ENCODE results near the gene SRC.

SRC gene

GRCh38 chr20:37445041-37445440, 99.1 kb downstream of the SRC start:
- no peak for DNase-seq (ENCODE audit: low spot score)
- no peak for TF ChIP-seq CTCF (IDR thresholded peaks at IDR 0.05; ENCODE audit: extremely low read depth, missing control alignments)

- no peak for TF ChIP-seq CTCF (IDR thresholded peaks at IDR 0.05; ENCODE audit: extremely low read depth, missing control alignments)
- DNase-seq (ENCODE audit: low spot score), result no peak
Measured at GRCh38 chr20:37446286-37447032, 100.5 kb downstream of the SRC start.

- TF ChIP-seq CTCF (IDR thresholded peaks at IDR 0.05; ENCODE audit: extremely low read depth, missing control alignments), result no peak
Measured at GRCh38 chr20:37447688-37448087, 101.7 kb downstream of the SRC start.

GRCh38 chr20:37449276-37449675, 103.3 kb downstream of the SRC start:
- no peak for TF ChIP-seq CTCF (IDR thresholded peaks at IDR 0.05; ENCODE audit: extremely low read depth, missing control alignments)

More at GRCh38 chr20:37447688-37448087, 101.7 kb downstream of the SRC start:
- no peak for DNase-seq (ENCODE audit: low spot score)

GRCh38 chr20:37450344-37450743, 104.4 kb downstream of the SRC start:
- DNase-seq (ENCODE audit: low spot score), result no peak
- TF ChIP-seq CTCF (IDR thresholded peaks at IDR 0.05; ENCODE audit: extremely low read depth, missing control alignments), result no peak

More at GRCh38 chr20:37449276-37449675, 103.3 kb downstream of the SRC start:
- no peak for DNase-seq (ENCODE audit: low spot score)

GRCh38 chr20:37451616-37452015, 105.7 kb downstream of the SRC start:
- no peak for DNase-seq (ENCODE audit: low spot score)
- no peak for TF ChIP-seq CTCF (IDR thresholded peaks at IDR 0.05; ENCODE audit: extremely low read depth, missing control alignments)

GRCh38 chr20:37452236-37452635, 106.3 kb downstream of the SRC start:
- DNase-seq (ENCODE audit: low spot score), result no peak
- TF ChIP-seq CTCF (IDR thresholded peaks at IDR 0.05; ENCODE audit: extremely low read depth, missing control alignments), result no peak

All from GM20000 (cell line).